HG03565 (cell line): Measurements from ENCODE around the gene SHANK2.

Experiments
- ATAC-seq: cut with Tn5 transposase; IDR thresholded peaks from one replicate; pipeline ENCODE4 v1.9.1; 2021; ENCODE audit warnings: mild to moderate bottlenecking, moderate library complexity; ENCODE audit not compliant: unreplicated experiment

SHANK2 gene

DNA sequence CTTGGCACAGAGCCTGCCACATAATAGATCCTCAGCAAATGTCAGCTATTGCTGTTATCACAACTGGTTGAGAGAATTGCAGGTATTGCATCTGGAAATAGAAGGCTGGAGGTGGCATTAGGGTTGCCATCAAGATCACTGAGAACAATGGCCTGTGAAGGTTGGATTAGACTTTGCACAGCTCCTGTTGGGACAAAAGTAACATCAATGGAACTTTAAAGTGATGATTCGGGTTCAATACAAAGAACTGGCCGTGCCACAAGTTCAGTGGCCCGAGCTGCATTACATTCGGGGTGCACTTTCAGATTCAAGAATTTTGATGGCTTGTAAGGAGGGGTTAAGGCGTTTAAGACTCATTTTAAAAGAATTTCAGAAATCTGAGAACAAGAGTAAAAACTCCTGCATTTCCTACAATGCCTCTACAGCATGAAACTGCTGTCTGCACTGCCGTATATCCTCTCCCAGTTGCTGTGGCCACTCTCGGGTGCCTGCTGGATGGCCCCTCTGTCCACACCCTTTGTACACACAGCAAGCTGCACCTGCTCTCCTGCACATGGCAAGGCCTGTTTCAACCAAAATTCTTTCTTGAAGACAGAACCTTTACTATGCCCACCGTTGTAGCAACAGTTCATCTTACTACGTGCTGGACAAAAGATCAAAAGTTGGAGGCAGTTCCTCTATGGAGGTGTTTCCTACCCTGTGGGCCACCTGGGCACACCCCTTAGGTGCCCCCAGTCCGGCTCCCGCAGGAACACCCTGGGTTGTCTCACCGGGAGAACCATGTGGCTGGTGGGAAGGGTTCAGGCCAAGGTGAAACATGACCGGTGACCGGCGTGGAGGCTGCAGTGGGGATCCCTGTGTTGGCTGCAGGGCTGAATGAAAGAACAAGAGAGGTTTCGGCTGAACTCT lies 17.5 kb upstream of the SHANK2 start:
- no peak for ATAC-seq

DNA sequence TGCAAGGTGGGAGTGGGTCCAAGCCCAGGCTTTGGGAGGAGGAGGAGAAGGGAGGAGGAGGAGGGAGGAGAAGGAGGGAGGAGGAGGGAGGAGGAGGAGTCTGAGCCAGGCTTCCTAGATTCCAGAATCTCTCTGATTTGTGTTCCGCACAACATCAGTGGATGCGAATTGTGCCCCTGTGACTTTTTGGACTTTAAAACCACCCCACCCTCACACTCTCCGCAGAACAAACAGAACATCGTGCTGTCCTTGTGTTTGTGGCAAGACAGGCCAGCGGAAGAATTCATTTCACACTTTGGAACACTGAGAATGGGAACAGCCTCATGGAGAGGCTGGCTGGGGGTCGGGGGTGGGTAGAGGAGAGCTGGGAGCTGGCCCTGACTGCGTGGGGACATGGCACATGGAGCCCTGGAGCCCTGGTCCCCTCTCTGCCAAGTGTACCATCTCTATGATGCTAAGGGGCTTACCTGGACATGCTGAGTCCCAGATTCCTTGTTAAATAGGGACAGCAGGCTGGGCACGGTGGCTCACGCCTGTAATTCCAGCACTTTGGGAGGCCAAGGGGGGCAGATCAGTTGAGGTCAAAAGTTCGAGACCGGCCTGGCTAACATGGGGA lies 16.4 kb upstream of the SHANK2 start:
- ATAC-seq, result no peak

DNA sequence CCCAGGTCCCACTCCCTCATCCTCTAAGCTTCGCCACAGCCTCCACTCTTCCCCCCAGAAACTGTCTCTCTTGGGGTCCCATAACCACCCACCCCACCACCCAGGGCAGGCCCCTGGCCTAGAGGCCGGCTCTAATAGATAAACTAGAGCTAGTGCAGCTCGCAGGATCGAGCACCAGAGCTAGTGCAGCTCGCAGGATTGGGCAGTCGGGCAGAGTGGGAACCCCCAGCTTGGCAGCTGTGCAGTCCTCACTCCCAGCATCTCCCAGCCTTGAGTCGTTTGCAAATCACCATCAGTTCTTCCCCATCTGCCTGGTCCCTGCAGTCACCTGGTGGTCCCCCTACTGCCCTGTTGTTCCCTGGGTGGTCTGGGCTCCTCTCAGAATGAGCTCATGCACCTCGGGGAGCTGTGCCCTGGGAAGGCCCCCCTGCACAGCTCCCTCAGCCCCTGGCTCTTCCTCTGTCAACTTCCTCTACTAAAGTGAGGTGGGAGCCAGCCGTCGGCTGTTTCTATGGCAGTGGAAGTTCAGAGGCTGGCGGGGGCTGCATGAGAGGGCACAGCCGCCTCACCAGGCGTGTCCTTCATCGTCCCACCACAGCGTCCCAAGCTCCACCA lies 15.5 kb upstream of the SHANK2 start:
- no peak for ATAC-seq

DNA sequence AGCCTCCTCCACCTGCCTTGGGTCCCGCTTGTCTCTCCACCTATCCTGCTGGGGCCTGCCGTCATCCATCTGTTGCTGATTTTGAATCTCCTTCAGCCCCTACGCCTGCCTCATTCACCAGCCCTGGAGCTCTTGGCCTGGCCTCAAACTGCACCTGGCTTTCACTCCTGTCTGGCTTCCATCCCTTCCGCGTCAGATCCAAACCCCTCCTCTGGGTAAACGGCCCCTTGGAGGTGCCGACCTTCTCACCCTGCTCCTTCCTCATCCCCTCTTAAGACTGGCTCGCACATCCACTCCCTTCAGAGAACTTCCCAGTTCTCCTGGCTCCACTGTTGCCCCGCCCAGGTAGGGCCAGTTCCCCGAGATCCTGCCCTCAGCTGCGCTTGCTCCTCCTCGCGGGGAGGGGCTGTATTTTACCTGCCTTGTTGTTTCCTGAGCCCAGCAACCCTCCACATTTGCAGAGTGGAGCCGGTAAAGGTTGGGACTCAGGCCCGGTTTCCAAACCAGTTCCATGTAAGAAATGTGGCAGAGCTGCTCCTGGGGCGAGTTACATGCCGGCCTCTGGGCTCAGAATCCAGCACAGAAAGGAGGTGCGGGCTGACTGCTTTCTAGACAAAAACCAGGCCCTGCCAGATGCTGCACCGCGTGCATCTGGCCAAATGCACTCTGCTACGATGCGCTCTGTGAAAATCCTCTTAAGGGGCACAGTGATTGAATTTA lies 13.9 kb upstream of the SHANK2 start:
- ATAC-seq, result no peak

DNA sequence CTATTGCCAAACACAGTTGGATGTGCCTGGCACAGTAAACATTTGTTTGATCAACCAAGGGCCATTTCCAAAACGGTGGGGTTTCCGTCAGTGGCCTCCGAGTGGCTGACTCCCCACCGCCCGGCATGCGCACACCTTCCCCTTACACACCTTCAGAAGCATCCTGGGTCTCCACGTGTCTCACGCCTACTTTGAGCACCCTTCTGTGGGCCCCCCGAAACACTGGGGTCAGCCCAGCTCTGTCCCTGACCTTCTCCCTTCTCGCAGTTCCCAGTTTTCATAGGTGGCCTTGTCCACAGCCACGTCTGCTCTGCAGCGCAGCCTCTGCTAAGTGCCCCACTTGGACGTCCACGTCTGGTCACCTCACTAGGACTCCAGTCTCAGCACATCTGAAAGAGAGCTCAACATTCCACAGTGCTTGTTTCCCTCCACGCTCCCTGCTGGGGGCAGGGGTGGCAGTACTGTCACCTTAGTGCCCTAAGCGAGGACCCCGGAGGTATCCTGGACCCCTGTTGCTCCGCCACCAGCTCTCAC lies 13.2 kb upstream of the SHANK2 start:
- ATAC-seq, result no peak

DNA sequence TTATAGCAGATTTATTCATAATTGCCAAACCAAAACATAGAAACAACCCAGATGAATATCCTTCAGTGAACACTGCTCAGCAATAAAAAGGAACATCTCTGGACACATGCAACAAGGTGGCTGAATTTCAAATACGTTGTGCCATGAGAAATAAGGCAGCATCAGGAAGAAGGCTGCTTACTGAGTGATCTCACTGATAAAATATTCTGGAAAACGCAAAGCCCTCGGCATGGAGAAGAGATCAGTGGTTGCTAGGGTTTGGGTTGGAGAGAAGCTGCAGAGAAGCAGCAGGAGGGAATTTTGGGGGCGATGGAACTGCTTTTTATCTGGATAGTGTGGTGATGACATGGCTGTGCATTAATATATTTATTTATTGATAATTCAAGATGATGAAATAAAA lies 11.0 kb upstream of the SHANK2 start:
- ATAC-seq, result no peak

DNA sequence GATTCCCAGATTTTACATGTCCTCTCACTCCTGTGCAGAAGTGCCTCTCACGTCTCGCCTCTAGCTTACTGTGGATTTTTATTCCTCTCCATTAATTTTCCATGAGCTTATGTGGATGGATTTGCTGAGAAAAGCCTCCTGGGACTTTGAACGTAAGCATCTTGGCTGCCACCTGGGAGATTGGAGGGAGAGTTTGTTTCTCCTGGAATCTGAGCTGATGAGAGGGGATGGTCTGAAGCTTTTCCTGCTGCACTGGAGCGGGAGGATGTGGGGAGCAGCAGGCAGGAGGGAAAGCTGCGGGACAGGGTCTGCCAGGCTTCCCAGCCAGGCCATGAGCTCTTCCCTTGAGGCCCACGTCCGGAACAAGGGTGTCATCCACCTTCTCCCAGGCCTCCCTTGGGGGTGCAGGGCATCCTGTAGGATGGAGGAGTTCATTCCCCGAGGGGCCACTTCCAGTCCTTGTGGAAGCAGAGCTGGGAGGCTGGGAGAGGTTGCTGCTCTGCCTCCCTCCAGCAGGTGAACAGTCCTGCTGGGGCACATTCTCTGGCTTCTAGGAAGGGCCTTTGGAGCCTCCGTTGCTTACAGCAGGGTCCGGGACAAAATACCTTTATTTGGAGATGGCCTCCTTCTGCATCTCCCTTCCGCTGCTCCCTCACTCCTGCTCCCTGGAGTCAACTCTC lies 3.6 kb upstream of the SHANK2 start:
- ATAC-seq, result no peak

DNA sequence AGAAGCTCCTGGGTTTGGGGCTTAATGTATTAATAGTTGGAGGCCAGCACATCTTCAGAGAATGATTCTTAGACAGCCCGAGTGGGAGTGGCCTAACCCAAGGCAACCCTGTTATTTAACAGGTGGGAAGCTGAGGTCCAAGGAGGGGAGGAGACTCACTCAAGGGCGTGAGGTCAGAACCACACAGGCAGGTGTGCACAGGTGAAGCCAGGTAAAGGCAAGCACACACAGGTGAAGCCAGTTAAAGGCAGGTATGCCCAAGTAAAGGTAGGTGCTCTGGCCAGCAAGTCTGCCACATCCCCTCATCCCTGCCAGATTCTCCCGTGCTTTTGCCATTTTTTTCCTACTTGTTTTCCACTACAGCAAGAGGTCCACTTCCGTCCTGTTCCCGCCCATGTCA lies 2.9 kb upstream of the SHANK2 start:
- no peak for ATAC-seq

DNA sequence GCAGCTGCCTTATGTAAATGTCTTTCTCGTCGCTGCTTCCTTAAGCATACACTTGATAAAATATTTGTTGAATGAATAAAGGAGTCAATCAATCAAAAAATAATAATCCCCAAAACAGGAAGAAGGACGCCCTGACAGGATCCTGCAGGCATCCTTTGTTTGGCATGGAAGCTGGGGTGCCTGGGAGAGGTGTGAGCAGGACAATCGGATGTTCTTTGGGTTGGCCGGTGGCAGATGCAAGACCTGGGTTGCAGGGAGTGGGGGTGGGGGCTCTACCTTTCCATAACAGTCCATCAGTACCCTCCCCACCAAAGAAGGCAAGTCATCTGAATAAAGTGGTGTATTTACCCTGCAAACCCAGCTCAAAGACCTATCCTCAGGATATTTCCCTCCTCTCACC lies 1.4 kb upstream of the SHANK2 start:
- ATAC-seq, result no peak

DNA sequence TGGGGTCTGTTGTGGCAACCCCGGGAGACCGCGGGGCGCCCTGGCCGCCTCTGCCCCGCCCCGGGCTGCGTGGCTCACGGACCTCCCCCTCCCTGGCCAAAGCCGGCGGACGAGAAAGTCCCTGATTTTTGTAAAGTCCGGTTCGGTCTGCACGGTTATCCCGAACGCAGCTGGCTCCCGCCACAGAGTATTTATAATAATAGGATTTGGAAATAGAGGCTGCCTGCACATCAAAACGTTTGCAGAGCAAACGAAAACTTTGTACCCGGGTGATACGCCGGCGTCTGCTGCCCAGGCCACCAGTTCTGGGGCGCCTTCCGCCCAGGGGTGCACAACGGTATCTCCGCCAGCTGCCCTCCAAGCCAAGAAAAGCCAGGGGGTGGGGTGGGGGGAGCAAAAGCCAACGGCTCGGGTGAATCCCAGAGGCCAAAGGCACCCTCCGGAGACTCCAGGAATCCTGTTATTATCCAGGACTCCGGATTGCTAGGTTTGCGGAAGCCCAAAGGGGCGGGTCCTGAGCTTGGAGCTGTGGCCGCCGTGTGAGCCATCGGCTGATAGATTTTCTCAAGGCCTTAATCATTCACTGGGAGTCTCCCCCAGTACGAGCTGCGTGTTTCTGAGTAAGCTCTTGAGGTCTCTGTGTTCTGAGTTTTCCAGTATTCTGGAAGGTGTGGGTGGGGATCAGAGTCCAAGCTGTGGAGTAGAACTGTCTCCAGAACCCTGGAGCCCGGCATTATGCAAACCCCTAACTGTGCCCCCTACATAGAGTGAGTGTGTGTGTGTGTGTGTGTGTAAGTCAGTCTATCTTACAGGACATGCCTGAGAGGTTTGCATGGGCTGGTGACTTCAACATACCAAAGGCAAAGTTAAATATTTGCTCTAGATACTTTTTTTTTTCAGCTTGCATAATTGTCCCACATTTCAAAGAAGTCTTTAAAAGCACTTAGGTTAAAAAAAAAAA lies 673 bp upstream of the SHANK2 start:
- ATAC-seq, result no peak

DNA sequence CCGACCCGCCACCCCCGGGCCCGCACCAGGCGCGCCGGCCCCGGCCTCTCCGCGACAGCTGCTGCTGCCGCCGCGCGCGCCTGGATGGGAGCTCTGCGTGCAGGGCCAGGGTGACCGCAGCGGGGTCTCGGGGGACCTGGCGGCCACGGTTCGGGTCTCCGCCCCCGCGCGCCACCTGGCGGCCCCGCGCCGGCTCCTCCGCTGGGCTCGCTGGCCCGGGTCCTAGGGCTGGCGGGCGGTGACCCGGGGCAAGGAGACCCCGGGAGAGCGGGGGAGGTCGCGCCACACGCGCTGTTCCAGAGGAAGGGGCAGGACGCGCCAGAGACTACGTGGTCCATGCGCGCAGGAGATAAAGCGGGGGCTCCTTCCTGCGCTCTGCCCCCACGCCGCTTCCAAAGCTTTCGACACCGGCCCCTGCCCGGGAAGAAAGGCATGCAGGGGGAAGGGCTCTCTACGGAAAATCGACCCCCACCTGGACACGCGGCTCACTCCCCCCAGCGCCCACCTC lies 562 bp downstream of the SHANK2 start:
- ATAC-seq, result no peak

DNA sequence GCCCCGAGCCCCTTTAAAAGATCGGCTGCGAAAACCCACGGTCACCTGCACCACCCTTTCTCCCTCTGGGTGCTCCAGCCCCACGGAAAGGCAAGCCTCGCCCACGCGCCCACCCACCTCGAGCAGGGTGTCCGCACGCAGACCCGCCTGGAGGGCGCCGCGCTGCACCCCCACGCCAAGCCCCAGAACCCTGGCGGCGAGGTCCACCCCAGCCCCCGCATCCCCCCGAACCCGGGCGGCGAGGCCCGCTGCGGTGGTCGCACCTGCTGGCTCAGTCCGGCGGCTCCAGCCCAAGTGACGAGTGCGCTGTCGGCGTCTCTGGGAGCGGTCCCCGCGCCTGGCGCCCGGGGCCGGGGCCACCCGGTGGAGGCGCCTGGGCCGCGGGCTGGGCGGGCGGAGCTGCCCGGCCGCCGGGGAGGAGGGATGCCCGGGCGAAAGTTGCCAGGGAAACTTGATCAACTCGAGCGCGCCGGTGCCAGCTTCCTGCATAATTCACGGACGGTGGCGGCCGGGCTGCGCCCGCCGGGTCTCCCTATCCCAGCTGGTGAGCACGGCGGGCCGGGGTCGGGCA lies 1.1 kb downstream of the SHANK2 start:
- ATAC-seq, result no peak

DNA sequence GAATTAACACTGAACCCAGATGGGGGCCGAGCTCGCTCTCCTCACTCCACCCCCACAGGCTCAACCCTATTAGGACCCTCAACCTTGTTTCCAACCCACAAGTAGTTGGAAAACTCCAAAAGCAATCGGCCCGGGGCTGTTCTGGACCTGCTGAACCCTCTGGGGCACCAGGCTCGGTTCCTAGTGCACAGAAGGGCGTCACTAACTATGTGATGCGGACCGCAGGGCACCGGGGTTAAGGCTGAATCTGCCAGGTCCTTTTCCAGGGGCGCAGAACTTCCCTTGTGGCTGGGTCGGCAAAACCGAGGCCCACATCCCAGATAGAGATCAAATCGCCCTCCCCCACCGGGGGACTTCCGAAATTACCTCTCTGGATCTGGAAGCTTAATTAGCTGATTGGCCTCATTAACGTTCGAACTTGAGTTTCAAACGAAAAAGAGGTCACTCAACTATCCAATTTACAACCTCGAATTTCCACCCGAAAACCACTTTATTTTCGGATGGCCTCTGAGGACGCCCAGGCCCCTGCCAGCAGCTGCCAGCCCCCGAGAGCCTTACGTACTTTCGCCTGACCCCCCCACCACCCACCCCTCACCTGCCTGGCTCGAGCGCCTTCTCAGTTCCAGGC lies 1.7 kb downstream of the SHANK2 start:
- ATAC-seq, result no peak

DNA sequence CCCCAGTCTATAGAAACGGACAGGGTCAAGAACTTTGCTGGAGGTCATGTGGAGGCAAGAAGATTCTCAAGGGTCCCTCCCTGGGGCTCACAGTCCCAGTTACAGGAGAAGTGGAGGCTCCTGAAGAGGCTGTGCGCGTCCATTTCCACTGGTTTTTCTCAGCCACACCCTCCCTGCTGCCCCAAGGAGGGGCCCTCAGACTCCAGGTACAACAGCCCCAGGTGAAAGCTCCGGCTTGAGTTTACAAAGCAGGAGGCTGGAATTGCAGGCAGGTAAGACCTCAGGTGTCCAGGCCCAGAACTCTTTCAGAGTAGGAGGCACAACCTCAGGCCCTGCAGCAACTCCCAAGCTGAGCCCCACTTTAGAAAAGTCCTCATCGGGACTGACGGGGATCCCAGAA lies 3.1 kb downstream of the SHANK2 start:
- ATAC-seq, result no peak

DNA sequence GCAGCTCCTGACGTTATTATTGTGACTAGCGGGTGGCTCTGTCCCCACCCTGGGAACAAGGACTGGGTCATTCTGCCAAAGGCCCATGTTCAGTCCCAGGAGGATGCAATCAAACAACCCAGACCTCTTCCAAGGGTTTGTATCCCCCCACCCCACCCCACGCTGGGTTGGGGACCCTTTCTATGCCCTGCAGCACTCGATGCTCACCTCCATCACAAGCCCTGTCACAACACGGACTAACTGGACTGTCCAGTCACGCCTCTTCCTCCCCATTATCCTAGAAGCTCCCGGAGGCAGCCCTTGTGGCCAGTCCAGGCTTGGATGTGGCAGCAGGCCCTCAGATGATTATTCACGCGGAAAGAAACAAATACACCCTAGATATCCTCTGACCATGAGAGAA lies 3.7 kb downstream of the SHANK2 start:
- no peak for ATAC-seq

DNA sequence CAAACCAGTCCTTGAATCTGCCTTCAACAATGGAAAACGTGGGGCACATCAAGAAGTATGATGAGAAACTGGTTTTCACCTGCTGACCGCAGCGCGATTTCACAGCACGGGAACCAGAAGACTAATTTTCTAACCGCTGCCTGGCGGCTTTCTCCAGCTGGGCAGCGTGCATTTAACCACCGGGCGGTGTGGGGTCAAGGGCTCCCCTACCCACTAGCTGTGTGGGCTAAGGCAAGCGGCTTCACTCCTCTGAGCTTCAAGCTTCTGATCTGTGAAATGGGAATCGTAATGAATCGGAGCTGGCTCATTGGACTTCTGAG lies 4.2 kb downstream of the SHANK2 start:
- no peak for ATAC-seq

DNA sequence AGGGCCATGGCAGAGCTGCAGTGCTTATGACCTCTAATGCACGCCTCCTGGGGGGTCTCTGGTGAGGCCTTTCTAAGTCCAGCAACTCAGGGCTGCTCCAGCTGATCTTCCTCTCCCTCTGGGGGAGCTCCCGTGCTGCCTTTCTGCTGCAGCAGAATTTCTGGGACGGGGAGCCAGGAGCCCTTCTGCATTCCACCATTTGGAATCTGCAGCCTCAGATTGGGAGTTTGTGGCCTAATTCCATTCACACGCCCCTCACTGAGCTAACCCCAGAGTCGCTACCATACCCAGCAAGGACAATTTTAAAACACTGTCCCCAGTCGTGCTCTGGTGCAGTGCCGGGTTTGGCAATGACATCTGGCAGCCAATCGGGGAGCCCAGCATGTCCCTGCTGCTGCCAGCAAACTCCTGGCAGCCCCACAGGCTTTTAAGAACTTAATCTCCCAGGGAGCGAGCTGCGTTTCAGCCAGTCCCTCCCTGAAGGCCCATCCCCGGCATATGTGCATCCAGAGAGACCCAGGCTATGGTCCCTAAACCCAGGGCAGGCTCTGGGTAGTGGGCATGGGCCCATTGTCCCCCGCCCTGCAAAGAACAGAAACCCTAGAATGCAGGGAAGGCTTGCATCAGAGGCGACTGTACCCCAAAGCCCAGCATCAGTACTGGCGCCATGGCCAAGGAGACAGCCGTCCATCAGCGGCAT lies 4.7 kb downstream of the SHANK2 start:
- no peak for ATAC-seq

DNA sequence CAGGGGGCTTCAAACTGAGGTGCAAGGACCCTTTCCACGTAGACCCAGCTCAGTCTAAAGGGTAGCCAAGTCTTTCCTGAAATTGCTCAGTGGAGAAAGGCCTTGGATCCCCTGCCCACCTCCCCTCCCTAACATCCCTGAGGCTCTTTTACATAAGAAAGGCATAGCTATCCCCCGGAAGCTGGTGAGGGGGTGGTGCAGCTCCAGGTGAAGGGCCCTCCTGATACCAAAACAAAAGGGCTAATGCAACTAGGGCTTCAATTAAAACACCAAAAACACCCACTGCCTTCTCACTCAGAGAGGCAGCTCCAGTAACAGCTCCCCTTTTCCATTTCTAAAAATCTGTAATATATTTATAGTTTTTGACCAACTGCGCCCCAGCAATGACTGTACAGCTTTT lies 5.8 kb downstream of the SHANK2 start:
- ATAC-seq, result no peak
